Measurements from ENCODE around the gene FAM3B.

- no peak for TF ChIP-seq YY1 (IDR thresholded peaks at IDR 0.05; ENCODE audit: insufficient read depth, insufficient read length)
- TF ChIP-seq SUZ12 (IDR thresholded peaks at IDR 0.05; ENCODE audit: extremely low read depth, insufficient read depth, insufficient read length), result no peak
Observed at GRCh38 chr21:41387042-41387819, 70.6 kb downstream of the FAM3B start.

Data from NT2/D1 (cell line).